Endothelial cell of umbilical vein (primary cell): Measurements from ENCODE around the gene ARID1B. TPM values are rescaled to one million over a fixed set of nuclear protein-coding genes. Genes with fewer than 3 reads are reported as not detected.

Experiments
- BruUV-seq: library from RNA; stranded (reverse); fragments of 400-500 nt; replicated peaks from 2 replicates; lab custom pipeline; 2021; lab: Mats Ljungman, UMichigan
- CTCF ChIA-PET: fragments of 300-600, 350-600 bp; sonication (Branson Sonifier 250); formaldehyde crosslinking; loops from one replicate; lab custom pipeline; 2021; ENCODE audit warnings: antibody characterized with exemption, inconsistent platforms; lab: Charles Lee
- POLR2A ChIA-PET: fragments of 300-600, 350-600 bp; sonication (Branson Sonifier 250); formaldehyde crosslinking; loops from one replicate; lab custom pipeline; 2021; ENCODE audit warnings: antibody characterized with exemption, inconsistent platforms; lab: Charles Lee
- DNase-seq: peaks from one replicate; pipeline ENCODE4 v3.0.0-alpha.2; 2011; ENCODE audit warnings: low read depth, low spot score
- FAIRE-seq: peaks from 2 replicates; lab custom pipeline; 2011; peaks lifted over from hg19 to GRCh38; lab: Jason Lieb, UNC
- H2AFZ ChIP-seq: 2 replicates; pipeline ENCODE4 v1.6.0; 2012; ENCODE audit warnings: low read depth, low read length, control low read depth, inconsistent platforms
- H3K27ac ChIP-seq: 2 replicates; pipeline ENCODE4 v1.5.1; 2011; ENCODE audit warnings: low read depth, mild to moderate bottlenecking, control low read depth, low read length, moderate library complexity; ENCODE audit not compliant: insufficient read depth
- H3K27me3 ChIP-seq, 2 experiments: 2 replicates each; pipeline versions ENCODE4 v1.6.0 to v1.6.1; 2011; ENCODE audit warnings: low read length in 2 of 2, mixed read lengths in 1 of 2; ENCODE audit not compliant: control insufficient read depth in 2 of 2, insufficient read depth in 2 of 2
- H3K36me3 ChIP-seq, 2 experiments: 2 replicates in 1 of 2; 3 replicates in 1 of 2; pipeline ENCODE4 v1.5.1; 2011; ENCODE audit warnings: low read length in 2 of 2, mild to moderate bottlenecking in 1 of 2, moderate library complexity in 1 of 2; ENCODE audit not compliant: control insufficient read depth in 2 of 2, insufficient read depth in 2 of 2; ENCODE audit errors: extremely low read depth in 1 of 2
- H3K4me1 ChIP-seq: 3 replicates; pipeline ENCODE4 v1.5.1; 2011; ENCODE audit warnings: mild to moderate bottlenecking, low read length; ENCODE audit not compliant: control insufficient read depth, insufficient read depth; ENCODE audit errors: extremely low read depth
- H3K4me2 ChIP-seq: 2 replicates; pipeline ENCODE4 v1.6.1; 2011; ENCODE audit warnings: low read length, control low read depth, mixed read lengths; ENCODE audit not compliant: insufficient read depth
- H3K4me3 ChIP-seq, 3 experiments: fragments of 200-600 bp in 1 of 3; sonication (generic), shearing (Covaris generic) in 1 of 3; replicated peaks in 1 of 3; 2 replicates each; pipeline ENCODE4 v1.5.1; 2011 to 2016; ENCODE audit warnings: control low read depth in 3 of 3, low read length in 3 of 3, mild to moderate bottlenecking in 2 of 3, inconsistent platforms in 1 of 3, low read depth in 1 of 3, moderate library complexity in 1 of 3; ENCODE audit not compliant: insufficient read depth in 1 of 3
- H3K79me2 ChIP-seq: 2 replicates; pipeline ENCODE4 v1.6.0; 2012; ENCODE audit warnings: low read length, inconsistent platforms; ENCODE audit not compliant: control insufficient read depth, insufficient read depth
- H3K9ac ChIP-seq: replicated peaks from 2 replicates; pipeline ENCODE3; 2011; ENCODE audit warnings: low read length, control low read depth; ENCODE audit not compliant: insufficient read depth; ENCODE audit errors: extremely low read depth
- H3K9me1 ChIP-seq: replicated peaks from 3 replicates; pipeline ENCODE4 v1.6.0; 2011; ENCODE audit warnings: mild to moderate bottlenecking, low read length; ENCODE audit not compliant: control insufficient read depth, insufficient read depth; ENCODE audit errors: extremely low read depth
- H3K9me3 ChIP-seq: replicated peaks from 2 replicates; pipeline ENCODE4 v1.5.1; 2012; ENCODE audit warnings: low read length, inconsistent platforms; ENCODE audit not compliant: control insufficient read depth, insufficient read depth
- H4K20me1 ChIP-seq: replicated peaks from 2 replicates; pipeline ENCODE3; 2011; ENCODE audit warnings: mild to moderate bottlenecking, low read length; ENCODE audit not compliant: control insufficient read depth, insufficient read depth; ENCODE audit errors: extremely low read depth
- EZH2 ChIP-seq: IDR thresholded peaks from 2 replicates; pipeline ENCODE4 v1.6.1; 2012; ENCODE audit warnings: borderline replicate concordance, low read depth, mild to moderate bottlenecking, moderate library complexity, low read length, inconsistent platforms; ENCODE audit not compliant: severe bottlenecking
- FOS ChIP-seq: IDR thresholded peaks from 2 replicates; pipeline ENCODE4 v1.6.1; 2011; ENCODE audit warnings: mild to moderate bottlenecking, low read length, moderate library complexity, borderline replicate concordance; ENCODE audit not compliant: insufficient read depth
- GATA2 ChIP-seq: IDR thresholded peaks from 2 replicates; pipeline ENCODE4 v1.7.0; 2011; ENCODE audit warnings: low read depth, mild to moderate bottlenecking, moderate library complexity, mixed read lengths, low read length; ENCODE audit not compliant: insufficient read length, insufficient read depth
- JUN ChIP-seq: IDR thresholded peaks from 2 replicates; pipeline ENCODE4 v1.6.1; 2011; ENCODE audit warnings: borderline replicate concordance, low read depth; ENCODE audit not compliant: insufficient read length, insufficient read depth
- MYC ChIP-seq: IDR thresholded peaks from one replicate; pipeline ENCODE4 v1.6.1; 2011; ENCODE audit warnings: mild to moderate bottlenecking, low read depth, low read length
- POLR2A ChIP-seq: IDR thresholded peaks from 2 replicates; pipeline ENCODE4 v1.6.1; 2012; ENCODE audit warnings: low read depth, mild to moderate bottlenecking, control low read depth, low read length
- POLR2AphosphoS5 ChIP-seq: IDR thresholded peaks from 2 replicates; pipeline ENCODE4 v1.6.1; 2012; ENCODE audit warnings: low read depth, mild to moderate bottlenecking, control low read depth, low read length, moderate library complexity; ENCODE audit not compliant: insufficient read depth
- dilution Hi-C: fragments of 300-500 bp; cut with MboI; formaldehyde crosslinking; loops from one replicate; pipeline ENCODE4 v1.15.0; 2019; ENCODE audit warnings: low sequenced_read_pairs; ENCODE audit not compliant: extremely low pct_ligation_motif_present
- intact Hi-C: fragments of 100-400 bp; cut with micrococcal nuclease; formaldehyde crosslinking; loops from one replicate; pipeline ENCODE4 v1.10.0; 2022
- polyA plus RNA-seq, 4 experiments: library from polyadenylated mRNA; depleted of rRNA in 3 of 4; stranded (reverse) in 3 of 4; unstranded in 1 of 4; fragments of >200 nt; gene quantifications; 2 replicates each; pipeline versions ENCODE4 v1.2.1 to v1.2.3, GENCODE V29; 2011 to 2012; ENCODE audit warnings: missing spikeins in 1 of 4
- total RNA-seq: library from RNA; stranded (reverse); gene quantifications from 2 replicates; pipeline ENCODE4 v1.2.3, GENCODE V29; 2021
- TF ChIP-seq, protein P1 (sequence below): IDR thresholded peaks from 2 replicates; pipeline ENCODE4 v1.6.1; 2011; ENCODE audit not compliant: insufficient read depth, insufficient read length
- TF ChIP-seq, protein P2 (sequence below), 2 donors: IDR thresholded peaks; 1 replicate in 1 of 2; 2 replicates in 1 of 2; pipeline ENCODE4 v1.5.1; 2011; ENCODE audit warnings: low read length in 2 of 2, mild to moderate bottlenecking in 2 of 2, moderate library complexity in 2 of 2, control low read depth in 1 of 2, inconsistent platforms in 1 of 2, low read depth in 1 of 2; ENCODE audit not compliant: insufficient read depth in 1 of 2; ENCODE audit errors: extremely low read depth in 1 of 2

ARID1B gene
- total and polyA plus RNA-seq, 2 donors (not counting 3 experiments of a cell fraction or from before 2014, with no cell fraction given) = 21.8 to 89.5 TPM

DNA sequence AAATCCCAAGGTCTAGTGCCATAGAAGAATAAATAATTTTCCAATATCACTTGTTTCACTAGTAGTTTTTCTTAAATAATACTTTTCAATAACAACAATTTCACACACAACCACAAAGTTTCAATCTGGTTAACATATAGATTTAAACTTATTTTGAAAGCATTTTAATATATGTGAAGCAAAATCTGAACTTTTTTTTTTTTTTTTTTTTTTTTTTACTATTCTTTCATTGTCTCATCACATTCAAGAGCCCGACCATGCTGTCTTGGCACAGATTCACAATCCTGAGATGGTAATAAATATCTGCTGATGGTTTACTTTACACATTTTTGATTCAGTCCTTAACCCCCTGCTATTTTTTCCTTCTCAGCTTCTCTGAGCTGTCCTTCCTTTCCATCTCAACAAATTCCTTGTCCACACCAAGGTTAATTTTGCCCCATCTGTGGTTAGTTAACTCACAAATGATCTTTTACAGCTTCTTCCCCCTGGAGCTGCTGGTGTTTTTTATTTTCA, 283.3 kb downstream of the ARID1B start:
- no peak overlapping the region for H3K4me3 ChIP-seq
- no peaks in the 10 kb centered on the region for H3K79me2 ChIP-seq
- no TSS peak for BruUV-seq
- no peaks in the 10 kb centered on the region for H3K9me3 ChIP-seq
- ChIA-PET POLR2A (no interaction called here), CTCF (interaction anchor here (1.6 kb wide), 1 partner anchor 15 kb away, joined by 15 read pairs; no protein-coding TSS in a partner anchor)
- intact Hi-C loops = no loop called here
- H3K36me3 ChIP-seq = no peaks in the 10 kb centered on the region
- FAIRE-seq (no peak), DNase-seq (no peak)
- H2AFZ ChIP-seq = no peak overlapping the region
- dilution Hi-C loops = no loop called here
- no peak for TF ChIP-seq EZH2
- TF ChIP-seq, protein P1, sequence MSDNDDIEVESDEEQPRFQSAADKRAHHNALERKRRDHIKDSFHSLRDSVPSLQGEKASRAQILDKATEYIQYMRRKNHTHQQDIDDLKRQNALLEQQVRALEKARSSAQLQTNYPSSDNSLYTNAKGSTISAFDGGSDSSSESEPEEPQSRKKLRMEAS = no peak
- TF ChIP-seq, protein P2, sequence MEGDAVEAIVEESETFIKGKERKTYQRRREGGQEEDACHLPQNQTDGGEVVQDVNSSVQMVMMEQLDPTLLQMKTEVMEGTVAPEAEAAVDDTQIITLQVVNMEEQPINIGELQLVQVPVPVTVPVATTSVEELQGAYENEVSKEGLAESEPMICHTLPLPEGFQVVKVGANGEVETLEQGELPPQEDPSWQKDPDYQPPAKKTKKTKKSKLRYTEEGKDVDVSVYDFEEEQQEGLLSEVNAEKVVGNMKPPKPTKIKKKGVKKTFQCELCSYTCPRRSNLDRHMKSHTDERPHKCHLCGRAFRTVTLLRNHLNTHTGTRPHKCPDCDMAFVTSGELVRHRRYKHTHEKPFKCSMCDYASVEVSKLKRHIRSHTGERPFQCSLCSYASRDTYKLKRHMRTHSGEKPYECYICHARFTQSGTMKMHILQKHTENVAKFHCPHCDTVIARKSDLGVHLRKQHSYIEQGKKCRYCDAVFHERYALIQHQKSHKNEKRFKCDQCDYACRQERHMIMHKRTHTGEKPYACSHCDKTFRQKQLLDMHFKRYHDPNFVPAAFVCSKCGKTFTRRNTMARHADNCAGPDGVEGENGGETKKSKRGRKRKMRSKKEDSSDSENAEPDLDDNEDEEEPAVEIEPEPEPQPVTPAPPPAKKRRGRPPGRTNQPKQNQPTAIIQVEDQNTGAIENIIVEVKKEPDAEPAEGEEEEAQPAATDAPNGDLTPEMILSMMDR (IDR thresholded peaks at IDR 0.05; ENCODE audit: extremely low read depth in 1 of 2, insufficient read depth in 1 of 2, low read depth in 1 of 2, low read length in 2 of 2) = no peak
- no peak for TF ChIP-seq MYC
- TF ChIP-seq POLR2AphosphoS5 = no peak
- no peak for TF ChIP-seq JUN
- TF ChIP-seq FOS = no peak
- no peak for TF ChIP-seq POLR2A
- TF ChIP-seq GATA2 = no peak
- H3K4me1 ChIP-seq = peaks cover 12% of the 10 kb centered on the region
- no peaks in the 10 kb centered on the region for H3K9me1 ChIP-seq
- H3K27ac ChIP-seq = no peak overlapping the region
- H3K4me2 ChIP-seq = no peak overlapping the region
- H3K9ac ChIP-seq = no peak overlapping the region
- no peaks in the 10 kb centered on the region for H4K20me1 ChIP-seq
- no peaks in the 10 kb centered on the region for H3K27me3 ChIP-seq
